Activated CD8-positive, alpha-beta memory T cell treated with anti-CD3 and anti-CD28 coated beads, Interleukin-2, amount 50 U/mL, for 4 hours (primary cell): ENCODE measurements around the gene PTBP1.
"Not testable (repeated sequence)": the region's sequence is repeated elsewhere in the genome, so short reads cannot be mapped to it uniquely, and the experiment has no call there.

Experiments
- DNase-seq: peaks from one replicate; pipeline ENCODE4 v3.0.0-alpha.2; 2020

Gene PTBP1

DNA sequence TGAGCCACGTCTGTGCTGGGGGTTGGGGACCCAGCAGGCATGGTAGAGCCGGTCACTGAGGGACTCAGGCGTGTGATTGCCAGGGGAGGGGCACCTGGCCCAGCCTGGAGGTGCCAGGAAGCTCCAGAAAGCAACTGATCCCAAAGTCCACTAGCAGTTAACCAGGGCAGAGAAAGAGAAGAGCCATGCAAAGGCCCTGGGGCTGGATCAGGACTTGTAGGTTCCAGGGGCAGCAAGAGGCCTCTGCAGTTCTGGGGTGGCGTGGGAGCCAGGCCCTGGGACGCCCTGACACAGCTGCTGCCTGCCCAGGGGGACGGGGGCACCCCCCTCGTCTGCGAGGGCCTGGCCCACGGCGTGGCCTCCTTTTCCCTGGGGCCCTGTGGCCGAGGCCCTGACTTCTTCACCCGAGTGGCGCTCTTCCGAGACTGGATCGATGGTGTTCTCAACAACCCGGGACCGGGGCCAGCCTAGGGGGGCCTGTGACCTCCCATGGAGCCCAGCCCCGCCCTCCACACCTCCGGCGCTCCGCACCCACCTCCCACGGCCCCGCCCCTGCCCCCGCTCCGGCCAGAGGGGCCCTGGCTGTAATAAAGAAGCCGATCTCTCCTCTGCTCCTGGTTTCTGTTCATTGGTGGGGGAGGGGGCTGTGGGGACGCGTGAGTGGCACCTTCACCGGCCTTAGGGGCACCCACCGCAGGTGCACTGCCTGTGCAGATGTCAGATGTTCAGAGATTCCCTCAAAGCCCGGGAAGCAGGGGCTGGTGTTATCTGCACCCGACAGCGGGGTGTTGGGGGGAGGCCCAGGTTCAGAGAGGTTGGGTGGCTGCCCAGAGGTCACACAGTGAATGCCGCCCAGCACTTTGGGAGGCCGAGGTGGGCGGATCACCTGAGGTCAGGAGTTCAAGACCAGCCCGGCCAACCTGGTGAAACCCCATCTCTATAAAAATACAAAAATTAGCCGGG, 34.4 kb downstream of the PTBP1 start:
- DNase-seq, result no peak

DNA sequence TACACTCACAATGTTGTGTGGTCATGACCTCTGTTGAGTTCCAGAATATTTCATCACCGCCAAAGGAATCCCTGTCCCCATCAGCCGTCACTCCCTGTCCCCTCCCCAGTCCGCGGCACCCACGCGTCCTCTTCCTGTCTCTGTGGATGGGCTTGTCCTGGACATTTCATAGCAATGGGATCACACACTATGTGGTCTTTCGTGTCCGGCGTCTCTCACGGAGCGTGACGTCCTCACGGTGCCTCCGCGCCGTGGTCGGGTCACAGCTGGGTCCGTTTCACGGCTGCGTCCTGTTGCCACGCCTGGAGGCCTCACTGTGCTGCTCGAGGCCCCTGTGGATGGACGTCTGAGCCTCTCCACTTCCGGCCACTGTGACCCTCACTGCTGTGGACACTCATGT, 37.0 kb downstream of the PTBP1 start:
- DNase-seq, result no peak

DNA sequence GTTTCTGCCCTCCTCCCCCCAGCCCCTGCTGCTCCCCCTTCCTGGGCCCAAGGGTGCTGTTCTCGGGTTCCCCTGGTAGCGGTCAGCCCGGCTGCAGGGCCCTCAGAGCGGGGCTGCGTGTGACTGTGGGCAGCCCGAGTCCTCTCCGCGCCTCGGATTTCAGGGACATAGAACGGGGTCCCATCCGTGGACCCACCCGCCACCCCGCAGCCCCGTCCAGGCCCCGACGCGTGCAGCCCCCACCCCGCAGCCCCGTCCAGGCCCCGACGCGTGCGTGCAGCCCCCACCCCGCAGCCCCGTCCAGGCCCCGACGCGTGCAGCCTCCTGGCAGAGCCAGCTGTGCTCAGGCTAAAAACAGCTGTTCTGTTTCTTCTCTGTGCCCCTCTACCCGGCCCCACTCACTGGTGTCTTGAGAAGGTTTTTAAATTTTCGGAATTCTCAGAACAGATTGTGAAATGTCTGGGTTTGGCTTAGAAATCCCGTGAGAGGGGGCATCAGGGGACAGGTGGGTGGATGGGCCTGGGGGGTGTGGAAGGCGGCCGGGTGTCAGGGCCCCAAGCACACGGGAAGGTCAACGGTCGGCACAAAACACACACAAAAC, 38.1 kb downstream of the PTBP1 start:
- no peak for DNase-seq

DNA sequence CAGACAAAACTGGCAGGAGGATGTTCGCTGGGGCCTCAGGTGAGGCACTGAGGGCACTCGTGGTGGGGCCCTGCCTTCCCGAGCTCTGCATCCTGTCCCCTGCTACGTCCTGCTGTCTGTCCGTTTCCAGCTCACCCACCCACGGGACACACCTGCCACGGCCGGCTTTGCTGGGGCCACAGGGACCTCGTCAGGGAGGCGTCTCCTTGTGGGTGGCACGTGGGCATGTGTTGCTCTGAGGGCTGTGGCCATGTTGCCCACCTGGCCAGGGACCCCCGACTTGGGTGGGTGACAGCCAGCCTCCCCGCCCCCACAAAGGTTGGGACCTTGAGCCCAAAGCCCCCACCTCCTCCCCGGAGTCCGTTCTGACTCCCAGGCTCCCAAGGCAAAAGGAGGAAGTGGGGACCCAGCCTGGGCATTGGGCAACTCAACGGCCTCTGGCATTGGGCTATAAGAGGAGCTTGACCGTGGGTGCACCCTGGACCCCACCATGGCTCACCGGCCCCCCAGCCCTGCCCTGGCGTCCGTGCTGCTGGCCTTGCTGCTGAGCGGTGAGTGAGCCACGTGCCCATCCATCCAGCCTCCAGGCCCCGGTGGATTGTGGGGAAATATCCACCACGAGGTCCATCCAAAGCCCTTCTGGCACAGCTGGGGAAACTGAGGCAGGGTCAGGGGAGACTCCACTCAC, 43.4 kb downstream of the PTBP1 start, which contains the start of gene PRTN3:
Gene PRTN3, plus strand, starts transcription at position 481 of the 688 bp plus-strand sequence. Its CDS starts 10 bp downstream, at position 491.
- no peak for DNase-seq

DNA sequence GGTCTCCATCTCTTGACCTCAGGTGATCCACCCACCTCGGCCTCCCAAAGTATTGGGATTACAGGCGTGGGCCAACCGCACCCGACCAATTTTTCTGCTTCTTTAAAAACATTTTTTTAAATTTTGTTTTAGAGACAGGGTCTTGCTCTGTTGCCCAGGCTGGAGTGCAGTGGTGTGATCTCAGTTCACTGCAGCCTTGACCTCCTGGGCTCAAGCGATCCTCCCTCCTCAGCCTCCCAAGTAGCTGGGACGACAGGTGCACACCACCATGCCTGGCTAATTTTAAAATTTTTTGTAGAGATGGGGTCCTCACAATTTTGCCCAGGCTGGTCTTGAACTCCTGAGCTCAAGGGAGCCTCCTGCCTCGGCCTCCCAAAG, 45.5 kb downstream of the PTBP1 start:
- not testable (repeated sequence) for DNase-seq

DNA sequence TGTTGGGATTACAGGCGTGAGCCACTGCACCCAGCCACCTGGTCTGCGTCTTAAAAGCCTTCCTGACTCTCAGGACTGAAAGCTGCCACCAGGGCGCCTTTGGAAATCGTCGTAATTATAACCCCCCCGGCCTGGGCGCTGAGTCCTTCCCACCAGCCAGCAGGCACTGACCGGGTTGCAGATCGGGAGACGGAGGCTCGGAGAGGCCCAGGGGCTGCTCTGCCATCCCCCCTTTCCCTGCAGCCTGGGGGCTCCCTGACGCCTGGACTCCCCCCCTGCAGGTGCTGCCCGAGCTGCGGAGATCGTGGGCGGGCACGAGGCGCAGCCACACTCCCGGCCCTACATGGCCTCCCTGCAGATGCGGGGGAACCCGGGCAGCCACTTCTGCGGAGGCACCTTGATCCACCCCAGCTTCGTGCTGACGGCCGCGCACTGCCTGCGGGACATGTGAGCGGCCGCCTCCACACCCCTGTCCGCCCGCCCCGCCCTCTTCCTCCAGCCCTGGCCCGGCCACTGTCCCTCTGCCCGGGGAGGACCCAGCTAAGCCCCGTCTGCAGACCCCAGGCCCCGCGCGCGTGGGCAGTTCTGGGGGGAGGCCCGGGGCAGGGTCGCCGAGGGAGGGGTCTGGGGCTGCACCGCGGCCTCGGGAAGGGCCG, 46.1 kb downstream of the PTBP1 start:
- no peak for DNase-seq

DNA sequence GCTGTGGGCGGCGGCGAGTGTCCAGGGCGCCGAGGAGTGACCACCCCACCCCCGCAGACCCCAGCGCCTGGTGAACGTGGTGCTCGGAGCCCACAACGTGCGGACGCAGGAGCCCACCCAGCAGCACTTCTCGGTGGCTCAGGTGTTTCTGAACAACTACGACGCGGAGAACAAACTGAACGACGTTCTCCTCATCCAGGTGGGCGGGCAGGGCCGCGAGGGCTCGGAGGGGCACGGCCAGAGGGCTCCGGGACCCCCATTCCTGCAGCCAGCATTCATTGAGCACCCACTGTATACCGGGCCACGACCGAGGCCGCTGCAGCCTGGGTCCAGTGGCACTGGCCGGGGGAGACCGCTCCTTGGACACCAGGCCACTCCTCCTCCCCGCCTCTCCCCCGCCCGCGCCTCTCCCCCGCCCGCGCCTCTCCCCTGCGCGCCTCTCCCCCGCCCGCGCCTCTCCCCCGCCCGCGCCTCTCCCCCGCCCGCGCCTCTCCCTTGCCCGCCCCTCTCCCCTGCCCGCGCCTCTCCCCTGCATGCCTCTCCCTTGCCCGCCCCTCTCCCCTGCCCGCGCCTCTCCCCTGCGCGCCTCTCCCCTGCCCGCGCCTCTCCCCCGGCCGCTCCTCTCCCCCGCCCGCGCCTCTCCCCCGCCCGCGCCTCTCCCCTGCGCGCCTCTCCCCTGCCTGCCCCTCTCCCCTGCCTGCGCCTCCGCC, 46.7 kb downstream of the PTBP1 start:
- DNase-seq, result no peak

DNA sequence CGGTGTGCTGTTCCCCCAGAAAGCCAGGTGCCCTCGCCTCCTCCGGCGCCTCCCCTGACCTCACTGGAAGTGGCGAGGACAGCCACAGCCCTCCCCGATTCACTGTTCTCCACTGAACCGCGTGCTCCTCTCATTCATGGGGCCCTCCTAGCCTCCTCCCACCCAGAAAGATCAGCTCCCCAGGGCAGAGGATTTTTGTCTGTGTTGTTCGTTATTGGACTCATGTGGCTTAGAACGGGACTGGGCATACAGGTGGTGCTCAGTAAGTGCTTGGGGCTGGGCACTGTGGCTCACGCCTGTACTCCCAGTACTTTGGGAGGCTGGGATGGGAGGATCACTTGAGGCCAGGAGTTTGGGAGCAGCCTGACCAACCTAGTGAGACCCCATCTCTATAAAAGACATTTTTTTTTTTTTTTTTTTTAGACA, 47.3 kb downstream of the PTBP1 start:
- no peak for DNase-seq

DNA sequence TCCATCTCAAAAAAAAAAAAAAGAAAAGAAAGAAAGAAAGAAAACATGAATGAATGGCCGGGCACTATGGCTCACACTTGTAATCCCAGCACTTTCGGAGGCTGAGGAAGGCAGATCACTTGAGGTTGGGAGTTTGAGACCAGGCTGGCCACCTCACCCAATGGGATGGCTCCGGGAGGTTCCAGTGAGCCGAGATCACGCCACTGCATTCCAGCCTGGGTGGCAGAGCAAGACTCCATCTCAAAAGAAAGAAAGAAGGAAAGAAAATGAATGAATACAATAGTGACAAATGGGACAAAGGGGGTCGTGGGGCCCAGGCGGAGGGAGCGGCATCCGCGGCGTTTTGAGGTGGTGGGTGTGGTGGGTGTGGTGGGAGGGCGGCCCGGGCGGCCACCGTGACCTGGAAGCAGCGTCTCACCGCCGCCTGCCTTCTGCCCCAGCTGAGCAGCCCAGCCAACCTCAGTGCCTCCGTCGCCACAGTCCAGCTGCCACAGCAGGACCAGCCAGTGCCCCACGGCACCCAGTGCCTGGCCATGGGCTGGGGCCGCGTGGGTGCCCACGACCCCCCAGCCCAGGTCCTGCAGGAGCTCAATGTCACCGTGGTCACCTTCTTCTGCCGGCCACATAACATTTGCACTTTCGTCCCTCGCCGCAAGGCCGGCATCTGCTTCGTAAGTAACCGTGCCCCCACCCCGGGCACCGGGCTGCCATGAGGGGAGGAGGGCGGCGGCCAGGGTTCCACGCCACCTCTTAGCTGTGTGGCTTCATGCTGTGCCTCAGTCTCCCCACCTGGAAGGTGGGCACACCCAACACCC, 48.7 kb downstream of the PTBP1 start:
- no peak for DNase-seq

DNA sequence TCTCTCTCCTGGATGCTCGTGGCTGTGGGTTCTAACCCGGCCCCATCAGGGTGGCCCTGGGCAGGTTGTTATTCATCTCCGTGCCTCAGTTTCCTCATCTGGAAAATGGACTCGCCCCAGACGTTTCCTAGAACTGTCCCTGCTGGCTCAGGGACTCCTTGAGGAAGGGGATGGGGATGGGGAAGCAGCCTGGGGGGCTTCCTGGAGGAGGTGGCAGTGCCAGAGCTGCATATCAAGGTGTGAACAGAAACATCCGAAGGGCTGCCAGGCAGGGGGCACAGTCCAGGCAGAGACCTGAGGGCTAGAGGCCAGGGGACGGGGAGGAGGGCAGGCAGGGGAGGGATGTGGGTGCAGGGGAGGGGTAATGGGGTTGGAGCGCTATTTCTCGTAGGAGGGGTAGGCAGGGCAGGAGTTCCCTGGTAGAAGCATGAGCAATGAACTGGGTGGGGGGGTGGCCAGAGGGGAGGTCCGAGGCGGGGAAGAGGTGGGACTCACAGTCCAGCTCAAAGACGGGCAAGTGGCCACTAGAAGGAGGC, 51.2 kb downstream of the PTBP1 start:
- no peak for DNase-seq

DNA sequence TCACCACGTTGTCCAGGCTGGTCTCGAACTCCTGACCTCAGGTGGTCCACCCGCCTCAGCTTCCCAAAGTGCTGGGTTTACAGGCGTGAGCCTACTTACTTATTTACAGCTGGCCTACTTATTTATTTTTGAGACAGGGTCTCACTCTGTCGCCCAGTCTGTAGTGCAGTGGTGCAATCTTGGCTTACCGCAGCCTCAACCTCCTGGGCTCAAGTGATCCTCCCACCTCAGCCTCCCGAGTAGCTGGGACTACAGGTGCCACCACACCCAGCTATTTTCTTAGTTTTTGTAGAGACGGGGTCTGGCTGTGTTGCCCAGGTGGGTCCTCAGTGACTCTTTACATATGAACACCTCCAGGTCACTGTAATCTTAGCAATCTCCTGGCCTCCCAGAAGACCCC, 51.9 kb downstream of the PTBP1 start:
- DNase-seq, result not testable (repeated sequence)

DNA sequence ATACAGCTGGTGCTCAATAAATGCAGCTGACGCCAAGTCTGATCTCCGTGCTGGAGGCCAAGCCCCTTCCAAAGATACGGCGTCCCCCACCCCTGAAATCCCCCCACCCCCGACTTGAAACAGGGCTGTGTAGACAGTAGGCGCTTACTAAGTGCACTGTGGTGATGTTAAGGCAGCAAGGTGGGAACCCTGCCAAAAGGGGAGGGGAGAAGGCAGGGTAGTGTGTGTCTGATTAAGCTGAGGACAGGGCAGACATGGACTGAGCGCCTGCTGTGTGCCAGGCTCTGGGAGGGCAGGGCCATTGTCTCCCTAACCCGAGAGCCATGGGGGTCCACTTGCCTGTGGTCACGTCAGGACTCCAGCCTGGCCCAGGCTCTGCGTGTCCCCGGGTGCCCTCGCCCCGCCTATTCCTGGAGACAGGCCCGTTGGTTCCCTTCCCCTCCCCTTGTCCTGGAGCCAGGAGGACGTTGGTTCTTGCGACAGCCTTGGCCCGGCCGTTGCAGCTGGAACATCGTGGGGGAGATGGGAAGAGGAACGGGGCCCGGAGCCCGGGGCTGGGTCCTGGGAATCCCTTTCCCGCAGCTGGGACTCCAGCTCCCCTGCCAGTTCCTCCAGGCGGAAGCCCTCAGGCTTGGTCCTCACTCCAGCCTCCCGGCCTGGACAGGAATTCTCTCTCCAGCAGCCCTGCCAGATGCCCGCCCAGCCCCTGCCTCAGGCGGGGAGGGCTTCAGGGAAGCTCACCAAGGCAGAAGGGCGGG, 53.1 kb downstream of the PTBP1 start:
- no peak for DNase-seq

DNA sequence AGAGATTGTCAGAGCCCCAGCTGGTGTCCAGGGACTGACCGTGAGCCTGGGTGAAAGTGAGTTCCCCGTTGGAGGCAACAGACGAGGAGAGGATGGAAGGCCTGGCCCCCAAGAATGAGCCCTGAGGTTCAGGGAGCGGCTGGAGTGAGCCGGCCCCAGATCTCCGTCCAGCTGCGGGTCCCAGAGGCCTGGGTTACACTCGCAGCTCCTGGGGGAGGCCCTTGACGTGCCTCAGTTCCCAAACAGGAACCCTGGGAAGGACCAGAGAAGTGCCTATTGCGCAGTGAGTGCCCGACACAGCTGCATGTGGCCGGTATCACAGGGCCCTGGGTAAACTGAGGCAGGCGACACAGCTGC, 53.7 kb downstream of the PTBP1 start:
- DNase-seq, result no peak

DNA sequence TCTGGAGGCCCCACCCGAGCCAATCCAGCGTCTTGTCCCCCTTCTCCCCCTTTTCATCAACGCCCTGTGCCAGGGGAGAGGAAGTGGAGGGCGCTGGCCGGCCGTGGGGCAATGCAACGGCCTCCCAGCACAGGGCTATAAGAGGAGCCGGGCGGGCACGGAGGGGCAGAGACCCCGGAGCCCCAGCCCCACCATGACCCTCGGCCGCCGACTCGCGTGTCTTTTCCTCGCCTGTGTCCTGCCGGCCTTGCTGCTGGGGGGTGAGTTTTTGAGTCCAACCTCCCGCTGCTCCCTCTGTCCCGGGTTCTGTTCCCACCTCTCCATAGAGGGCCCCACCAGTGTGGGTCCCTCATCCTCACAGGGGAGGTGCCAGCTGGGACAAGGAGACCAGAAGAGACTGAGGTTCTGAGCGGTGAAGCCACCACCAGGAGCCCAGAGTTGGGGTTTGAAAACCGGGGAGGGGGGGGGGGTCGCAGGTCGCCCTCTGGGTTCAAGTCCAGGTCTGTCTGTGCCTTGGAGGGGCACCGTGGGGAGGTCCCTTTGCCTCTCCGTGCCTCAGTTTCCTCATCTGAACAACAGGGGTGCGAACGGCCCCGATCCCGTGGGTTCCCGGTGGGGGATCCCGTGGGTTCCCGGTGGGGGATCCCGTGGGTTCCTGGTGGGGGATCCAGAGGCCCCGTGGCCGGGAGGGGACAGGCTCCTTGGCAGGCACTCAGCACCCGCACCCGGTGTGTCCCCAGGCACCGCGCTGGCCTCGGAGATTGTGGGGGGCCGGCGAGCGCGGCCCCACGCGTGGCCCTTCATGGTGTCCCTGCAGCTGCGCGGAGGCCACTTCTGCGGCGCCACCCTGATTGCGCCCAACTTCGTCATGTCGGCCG, 55.1 kb downstream of the PTBP1 start, which contains the start of gene ELANE:
Gene ELANE, plus strand, starts transcription at position 168 of the 878 bp plus-strand sequence. Its CDS starts 26 bp downstream, at position 194.
- DNase-seq, result no peak

DNA sequence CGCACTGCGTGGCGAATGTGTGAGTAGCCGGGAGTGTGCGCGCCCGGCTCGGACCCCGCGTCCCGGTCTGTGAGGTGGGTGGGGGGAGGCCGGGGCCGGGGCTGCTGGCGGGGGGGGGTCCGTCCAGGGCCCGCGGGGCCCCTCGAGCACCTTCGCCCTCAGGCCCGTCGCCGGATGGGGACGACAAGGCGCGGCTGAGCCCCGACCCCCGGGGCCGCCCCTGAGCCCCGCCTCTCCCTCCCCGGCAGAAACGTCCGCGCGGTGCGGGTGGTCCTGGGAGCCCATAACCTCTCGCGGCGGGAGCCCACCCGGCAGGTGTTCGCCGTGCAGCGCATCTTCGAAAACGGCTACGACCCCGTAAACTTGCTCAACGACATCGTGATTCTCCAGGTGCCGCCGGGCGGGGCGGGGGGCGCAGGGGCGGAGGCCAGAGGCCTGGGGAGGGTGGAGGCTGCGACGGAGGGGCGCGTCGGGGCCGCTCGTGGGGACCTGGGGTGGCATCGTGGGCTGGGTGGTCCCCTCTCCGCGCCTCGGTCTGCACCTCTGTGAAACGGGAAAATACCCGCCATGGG, 55.8 kb downstream of the PTBP1 start:
- no peak for DNase-seq

DNA sequence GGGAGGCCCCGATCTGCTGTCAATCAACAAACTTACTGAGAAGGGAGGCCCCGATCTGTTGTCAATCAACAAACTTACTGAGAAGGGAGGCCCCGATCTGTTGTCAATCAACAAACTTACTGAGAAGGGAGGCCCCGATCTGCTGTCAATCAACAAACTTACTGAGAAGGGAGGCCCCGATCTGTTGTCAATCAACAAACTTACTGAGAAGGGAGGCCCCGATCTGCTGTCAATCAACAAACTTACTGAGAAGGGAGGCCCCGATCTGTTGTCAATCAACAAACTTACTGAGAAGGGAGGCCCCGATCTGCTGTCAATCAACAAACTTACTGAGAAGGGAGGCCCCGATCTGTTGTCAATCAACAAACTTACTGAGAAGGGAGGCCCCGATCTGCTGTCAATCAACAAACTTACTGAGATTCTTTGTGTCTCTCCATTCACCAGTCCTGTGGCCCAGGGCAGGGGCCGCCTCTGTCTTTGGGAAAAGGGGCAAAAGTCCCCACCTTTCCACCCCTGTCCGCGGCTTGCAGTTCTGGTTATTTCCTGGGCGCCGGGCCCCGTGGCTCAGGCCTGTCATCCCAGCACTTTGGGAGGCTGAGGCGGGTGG, 56.5 kb downstream of the PTBP1 start:
- not testable (repeated sequence) for DNase-seq

DNA sequence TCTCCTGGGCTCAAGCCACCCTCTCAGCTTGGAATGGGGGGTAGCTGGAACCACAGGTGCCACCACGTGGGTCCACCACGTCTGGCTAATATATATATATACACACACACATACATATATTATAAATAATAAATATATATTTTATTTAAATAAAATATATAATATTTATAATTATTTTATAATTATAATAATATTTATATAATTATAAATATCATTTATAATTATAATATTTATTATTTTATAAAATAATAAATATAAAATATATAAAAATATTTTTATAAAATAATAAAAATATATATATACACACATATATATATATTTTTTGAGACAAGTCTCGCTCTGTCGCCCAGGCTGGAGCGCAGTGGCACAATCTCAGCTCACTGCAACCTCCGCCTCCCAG, 57.3 kb downstream of the PTBP1 start:
- no peak for DNase-seq

DNA sequence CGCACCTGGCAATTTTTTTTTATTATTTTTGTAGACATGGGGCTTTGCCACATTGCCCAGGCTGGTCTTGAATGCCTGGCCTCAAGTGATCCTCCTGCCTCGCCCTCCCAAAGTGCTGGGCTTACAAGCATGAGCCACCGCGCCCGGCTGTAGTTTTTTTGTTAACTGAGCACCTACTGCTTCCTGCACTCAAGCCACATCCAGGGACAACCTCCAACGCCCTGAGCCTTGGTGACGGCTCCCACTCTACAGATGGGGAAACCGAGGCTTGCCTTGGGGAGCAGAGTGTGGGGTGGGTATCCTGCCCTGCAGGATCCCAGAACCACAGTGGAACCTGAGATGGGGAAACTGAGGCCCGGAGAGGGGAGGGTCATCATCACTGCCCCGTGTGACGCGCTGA, 57.9 kb downstream of the PTBP1 start:
- no peak for DNase-seq
